Endothelial cell of umbilical vein (primary cell): ENCODE data around the gene ZNF835.

Source experiments
- CTCF ChIP-seq, 2 donors: IDR thresholded peaks; 1 replicate in 1 of 2; 2 replicates in 1 of 2; pipeline ENCODE4 v1.5.1; 2011; ENCODE audit warnings: low read length in 2 of 2, mild to moderate bottlenecking in 2 of 2, moderate library complexity in 2 of 2, control low read depth in 1 of 2, inconsistent platforms in 1 of 2, low read depth in 1 of 2; ENCODE audit not compliant: insufficient read depth in 1 of 2; ENCODE audit errors: extremely low read depth in 1 of 2
- TF ChIP-seq, protein P1 (sequence below): IDR thresholded peaks from 2 replicates; pipeline ENCODE4 v1.6.1; 2011; ENCODE audit not compliant: insufficient read depth, insufficient read length

GRCh38 chr19:56623006-56623405, 48.6 kb downstream of the ZNF835 start:
- TF ChIP-seq CTCF (IDR thresholded peaks at IDR 0.05; ENCODE audit: extremely low read depth in 1 of 2, insufficient read depth in 1 of 2, low read depth in 1 of 2, low read length in 2 of 2) = no peak
- TF ChIP-seq, protein P1, sequence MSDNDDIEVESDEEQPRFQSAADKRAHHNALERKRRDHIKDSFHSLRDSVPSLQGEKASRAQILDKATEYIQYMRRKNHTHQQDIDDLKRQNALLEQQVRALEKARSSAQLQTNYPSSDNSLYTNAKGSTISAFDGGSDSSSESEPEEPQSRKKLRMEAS = no peak
